Activated naive CD8-positive, alpha-beta T cell treated with anti-CD3 and anti-CD28 coated beads, Interleukin-2, amount 50 U/mL, for 24 hours (primary cell): ENCODE data around the gene RFESD.
A peak's percentile ranks its signal among the peaks of the same experiment; 100 is the strongest.
"Not testable (repeated sequence)": the region's sequence is repeated elsewhere in the genome, so short reads cannot be mapped to it uniquely, and the experiment has no call there.

Experiments used
- ATAC-seq: fragments of 150-1000 bp; cut with Tn5 transposase; one replicate; pipeline ENCODE4 v1.10.0; 2021
- DNase-seq: peaks from one replicate; pipeline ENCODE4 v3.0.0; 2021
- H3K27ac Mint-ChIP-seq: one replicate; pipeline ENCODE4 v1.8.0; 2021; ENCODE audit warnings: mild to moderate bottlenecking, mixed read lengths
- H3K27me3 Mint-ChIP-seq: one replicate; pipeline ENCODE4 v1.8.0; 2021; ENCODE audit warnings: mixed read lengths
- H3K36me3 Mint-ChIP-seq: one replicate; pipeline ENCODE4 v1.8.0; 2021; ENCODE audit warnings: low read depth, mixed read lengths
- H3K4me1 Mint-ChIP-seq: one replicate; pipeline ENCODE4 v1.8.0; 2021; ENCODE audit warnings: mixed read lengths
- H3K4me3 Mint-ChIP-seq: one replicate; pipeline ENCODE4 v1.8.0; 2021; ENCODE audit warnings: mild to moderate bottlenecking, moderate library complexity, mixed read lengths
- H3K9me3 Mint-ChIP-seq: one replicate; pipeline ENCODE4 v1.8.0; 2021; ENCODE audit warnings: mixed read lengths

Gene RFESD

GRCh38 chr5:95638632-95639031 is 7.9 kb upstream of the RFESD start:
- ATAC-seq (no peak), DNase-seq (no peak)
- Mint-ChIP-seq H3K27ac (no peak overlapping the region), H3K4me3 (no peak overlapping the region), H3K4me1 (no peaks in the 10 kb centered on the region), H3K9me3 (no peaks in the 10 kb centered on the region), H3K36me3 (no peaks in the 10 kb centered on the region), H3K27me3 (no peaks in the 10 kb centered on the region)

- no peaks in the 10 kb centered on the region for H3K9me3 Mint-ChIP-seq
- DNase-seq (no peak), ATAC-seq (no peak)
- no peak overlapping the region for H3K27ac Mint-ChIP-seq
- no peaks in the 10 kb centered on the region for H3K27me3 Mint-ChIP-seq
- no peaks in the 10 kb centered on the region for H3K36me3 Mint-ChIP-seq
- peaks cover 20% of the 10 kb centered on the region for H3K4me1 Mint-ChIP-seq
- H3K4me3 Mint-ChIP-seq = no peak overlapping the region
Measured at GRCh38 chr5:95641741-95642220, 4.8 kb upstream of the RFESD start.

- Mint-ChIP-seq H3K36me3 (no peaks in the 10 kb centered on the region), H3K9me3 (no peaks in the 10 kb centered on the region), H3K27ac (no peak overlapping the region), H3K4me1 (peaks cover 26% of the 10 kb centered on the region), H3K27me3 (no peaks in the 10 kb centered on the region), H3K4me3 (no peak overlapping the region)
- DNase-seq (no peak), ATAC-seq (no peak)
Measured at GRCh38 chr5:95643152-95643551, 3.4 kb upstream of the RFESD start.

GRCh38 chr5:95644351-95645042 is 2.1 kb upstream of the RFESD start:
- Mint-ChIP-seq H3K27me3 (no peaks in the 10 kb centered on the region), H3K4me3 (no peak overlapping the region), H3K9me3 (no peaks in the 10 kb centered on the region), H3K27ac (peak overlapping the region; percentile 19), H3K36me3 (no peaks in the 10 kb centered on the region), H3K4me1 (peaks cover 36% of the 10 kb centered on the region)
- DNase-seq (peak; percentile 49), ATAC-seq (no peak)

GRCh38 chr5:95646226-95646568 is 380 bp upstream of the RFESD start:
- Mint-ChIP-seq H3K27ac (peak overlapping the region; percentile 79), H3K4me1 (peaks cover 36% of the 10 kb centered on the region), H3K4me3 (peak overlapping the region; percentile 80)
- ATAC-seq, H3K27me3 Mint-ChIP-seq, H3K36me3 Mint-ChIP-seq, H3K9me3 Mint-ChIP-seq, DNase-seq: not testable (repeated sequence)

GRCh38 chr5:95647886-95648860 is 1.6 kb downstream of the RFESD start:
- ATAC-seq = peak; percentile 33
- H3K4me3 Mint-ChIP-seq = peak overlapping the region; percentile 80
- no peaks in the 10 kb centered on the region for H3K9me3 Mint-ChIP-seq
- peak overlapping the region; percentile 77 for H3K27ac Mint-ChIP-seq
- no peaks in the 10 kb centered on the region for H3K36me3 Mint-ChIP-seq
- no peak for DNase-seq
- no peaks in the 10 kb centered on the region for H3K27me3 Mint-ChIP-seq
- H3K4me1 Mint-ChIP-seq = peaks cover 36% of the 10 kb centered on the region

GRCh38 chr5:95649274-95649673 is 2.7 kb downstream of the RFESD start:
- H3K27me3 Mint-ChIP-seq = no peaks in the 10 kb centered on the region
- ATAC-seq (no peak), DNase-seq (no peak)
- H3K36me3 Mint-ChIP-seq = peaks cover 2% of the 10 kb centered on the region
- no peaks in the 10 kb centered on the region for H3K9me3 Mint-ChIP-seq
- H3K4me1 Mint-ChIP-seq = peaks cover 34% of the 10 kb centered on the region
- no peak overlapping the region for H3K4me3 Mint-ChIP-seq
- no peak overlapping the region for H3K27ac Mint-ChIP-seq

GRCh38 chr5:95649842-95650620 is 3.5 kb downstream of the RFESD start:
- ATAC-seq = no peak
- DNase-seq = no peak
- H3K36me3 Mint-ChIP-seq = peaks cover 2% of the 10 kb centered on the region
- no peaks in the 10 kb centered on the region for H3K27me3 Mint-ChIP-seq
- H3K4me3 Mint-ChIP-seq = no peak overlapping the region
- peaks cover 28% of the 10 kb centered on the region for H3K4me1 Mint-ChIP-seq
- no peaks in the 10 kb centered on the region for H3K9me3 Mint-ChIP-seq
- no peak overlapping the region for H3K27ac Mint-ChIP-seq

- H3K9me3 Mint-ChIP-seq = no peaks in the 10 kb centered on the region
- H3K4me1 Mint-ChIP-seq = peaks cover 13% of the 10 kb centered on the region
- no peak overlapping the region for H3K4me3 Mint-ChIP-seq
- no peak for DNase-seq
- H3K27ac Mint-ChIP-seq = no peak overlapping the region
- H3K27me3 Mint-ChIP-seq = no peaks in the 10 kb centered on the region
- peaks cover 4% of the 10 kb centered on the region for H3K36me3 Mint-ChIP-seq
- no peak for ATAC-seq
Measured at GRCh38 chr5:95652849-95653248, 6.3 kb downstream of the RFESD start.

GRCh38 chr5:95654196-95654595 is 7.6 kb downstream of the RFESD start:
- Mint-ChIP-seq H3K27me3 (no peaks in the 10 kb centered on the region), H3K4me3 (no peak overlapping the region), H3K4me1 (peaks cover under 1% of the 10 kb centered on the region), H3K9me3 (no peaks in the 10 kb centered on the region), H3K36me3 (peaks cover 4% of the 10 kb centered on the region), H3K27ac (no peak overlapping the region)
- ATAC-seq (no peak), DNase-seq (no peak)

- Mint-ChIP-seq H3K27me3 (no peaks in the 10 kb centered on the region), H3K4me1 (no peaks in the 10 kb centered on the region), H3K27ac (no peak overlapping the region), H3K9me3 (no peaks in the 10 kb centered on the region), H3K4me3 (no peak overlapping the region), H3K36me3 (peaks cover 4% of the 10 kb centered on the region)
- DNase-seq (no peak), ATAC-seq (no peak)
Measured at GRCh38 chr5:95655575-95655974, 9.0 kb downstream of the RFESD start.

GRCh38 chr5:95660060-95660459 is 13.5 kb downstream of the RFESD start:
- Mint-ChIP-seq H3K27me3 (no peaks in the 10 kb centered on the region), H3K4me1 (no peaks in the 10 kb centered on the region), H3K9me3 (no peaks in the 10 kb centered on the region), H3K27ac (no peak overlapping the region), H3K36me3 (peaks cover 2% of the 10 kb centered on the region), H3K4me3 (no peak overlapping the region)
- ATAC-seq (no peak), DNase-seq (no peak)

- H3K4me1 Mint-ChIP-seq = no peaks in the 10 kb centered on the region
- ATAC-seq = no peak
- no peak for DNase-seq
- H3K27me3 Mint-ChIP-seq = no peaks in the 10 kb centered on the region
- no peaks in the 10 kb centered on the region for H3K36me3 Mint-ChIP-seq
- H3K4me3 Mint-ChIP-seq = no peak overlapping the region
- H3K9me3 Mint-ChIP-seq = no peaks in the 10 kb centered on the region
- H3K27ac Mint-ChIP-seq = no peak overlapping the region
Measured at GRCh38 chr5:95662946-95663345, 16.4 kb downstream of the RFESD start.

GRCh38 chr5:95664204-95664786 is 17.7 kb downstream of the RFESD start:
- peak; percentile 36 for DNase-seq
- H3K4me3 Mint-ChIP-seq = no peak overlapping the region
- no peaks in the 10 kb centered on the region for H3K9me3 Mint-ChIP-seq
- H3K27ac Mint-ChIP-seq = no peak overlapping the region
- no peaks in the 10 kb centered on the region for H3K36me3 Mint-ChIP-seq
- H3K27me3 Mint-ChIP-seq = no peaks in the 10 kb centered on the region
- ATAC-seq = no peak
- no peaks in the 10 kb centered on the region for H3K4me1 Mint-ChIP-seq
